K562 (cell line): Measurements from ENCODE around the gene CLCA2. TPM values are rescaled to one million over a fixed set of nuclear protein-coding genes. Genes with fewer than 3 reads are reported as not detected.

ENCODE experiments used
- ATAC-seq: fragments of 200-7000 bp; cut with Tn5 transposase; 3 replicates; pipeline ENCODE4 v1.9.1; 2020; ENCODE audit warnings: moderate library complexity
- BruUV-seq: library from RNA; stranded (reverse); fragments of 400-500 nt; replicated peaks from 2 replicates; lab custom pipeline; 2021; lab: Mats Ljungman, UMichigan
- CTCF ChIA-PET: fragments of 300-600 bp; formaldehyde crosslinking; extraction: SDS; loops from one replicate; lab custom pipeline; 2021; ENCODE audit warnings: low intra/inter-chr PET ratio; lab: Yijun Ruan, JAX
- POLR2A ChIA-PET: fragments of 300-600, 350-650 bp; sonication (Branson Sonifier 250); formaldehyde crosslinking; extraction: SDS; loops from one replicate; lab custom pipeline; 2021; ENCODE audit warnings: antibody characterized with exemption, inconsistent platforms; lab: Yijun Ruan, JAX
- DNase-seq, 4 experiments: peaks; one replicate each; pipeline versions ENCODE4 v3.0.0 to v3.0.0-alpha.2; 2011 to 2018; ENCODE audit warnings: low spot score in 3 of 4, mixed read lengths in 3 of 4; ENCODE audit errors: extremely low read depth in 1 of 4
- FAIRE-seq: peaks from 2 replicates; lab custom pipeline; 2011; peaks lifted over from hg19 to GRCh38; lab: Jason Lieb, UNC
- H2AFZ ChIP-seq: 2 replicates; pipeline ENCODE4 v1.6.0; 2011; ENCODE audit warnings: low read depth, low read length, control low read depth, inconsistent platforms
- H3K27ac ChIP-seq: fragments of 200-600 bp; 3 replicates; pipeline ENCODE4 v1.8.0; 2011; ENCODE audit warnings: low read depth, mild to moderate bottlenecking, control low read depth, inconsistent platforms, low read length, moderate library complexity, mixed read lengths; ENCODE audit errors: extremely low read depth
- H3K27me3 ChIP-seq, 2 experiments: fragments of 300-600 bp in 1 of 2; 2 replicates in 1 of 2; 3 replicates in 1 of 2; pipeline versions ENCODE4 v1.6.0 to v1.8.0; 2011; ENCODE audit warnings: inconsistent platforms in 2 of 2, low read length in 2 of 2, mild to moderate bottlenecking in 1 of 2, mixed read lengths in 1 of 2, moderate library complexity in 1 of 2; ENCODE audit not compliant: control insufficient read depth in 2 of 2, insufficient read depth in 2 of 2
- H3K36me3 ChIP-seq: fragments of 300-600 bp; 3 replicates; pipeline ENCODE4 v1.8.0; 2011; ENCODE audit warnings: mild to moderate bottlenecking, low read length, inconsistent platforms; ENCODE audit not compliant: control insufficient read depth, insufficient read depth
- H3K4me1 ChIP-seq, 2 experiments: fragments of 200-600 bp in 1 of 2; replicated peaks in 1 of 2; 2 replicates in 1 of 2; 3 replicates in 1 of 2; pipeline versions ENCODE4 v1.5.1 to v1.8.0; 2011; ENCODE audit warnings: inconsistent platforms in 2 of 2, low read length in 2 of 2, mild to moderate bottlenecking in 1 of 2, mixed read lengths in 1 of 2, moderate library complexity in 1 of 2; ENCODE audit not compliant: control insufficient read depth in 2 of 2, insufficient read depth in 2 of 2
- H3K4me2 ChIP-seq: 2 replicates; pipeline ENCODE4 v1.6.1; 2011; ENCODE audit warnings: low read length, control low read depth, inconsistent platforms, mixed read lengths; ENCODE audit not compliant: insufficient read depth
- H3K4me3 ChIP-seq: fragments of 200-600 bp; sonication (generic), shearing (Covaris generic); 2 replicates; pipeline ENCODE4 v1.5.1; 2016; ENCODE audit warnings: control low read depth, inconsistent platforms
- H3K79me2 ChIP-seq: fragments of 200-600 bp; 3 replicates; pipeline ENCODE4 v1.8.0; 2011; ENCODE audit warnings: low read length, inconsistent platforms; ENCODE audit not compliant: control insufficient read depth, insufficient read depth
- H3K9ac ChIP-seq, 2 experiments: 2 replicates each; pipeline versions ENCODE4 v1.6.0 to v1.6.1; 2011; ENCODE audit warnings: low read depth in 2 of 2, low read length in 2 of 2, control low read depth in 1 of 2, inconsistent platforms in 1 of 2, mild to moderate bottlenecking in 1 of 2, mixed read lengths in 1 of 2; ENCODE audit not compliant: insufficient read depth in 1 of 2
- H3K9me1 ChIP-seq: one replicate; pipeline ENCODE4 v1.6.0; 2011; ENCODE audit warnings: inconsistent platforms, mild to moderate bottlenecking, low read length, moderate library complexity; ENCODE audit not compliant: control insufficient read depth, insufficient read depth
- H3K9me3 ChIP-seq: replicated peaks from 2 replicates; pipeline ENCODE4 v1.5.1; 2011; ENCODE audit warnings: low read depth, low read length, inconsistent platforms; ENCODE audit not compliant: control insufficient read depth, insufficient read depth
- H4K20me1 ChIP-seq: replicated peaks from 2 replicates; pipeline ENCODE4 v1.6.1; 2011; ENCODE audit warnings: low read length, inconsistent platforms, mixed read lengths; ENCODE audit not compliant: control insufficient read depth, insufficient read depth
- FOSL1 ChIP-seq: fragments of 200-800 bp; sonication (Bioruptor generic); conservative IDR thresholded peaks from 2 replicates; pipeline ENCODE4 v1.6.1; 2016; ENCODE audit warnings: missing genetic modification characterization, missing compliant biosample characterization
- HNRNPH1 ChIP-seq: fragments of 200-400 bp; formaldehyde crosslinking; optimal IDR thresholded peaks from 2 replicates; pipeline ENCODE3; 2017; ENCODE audit warnings: low read depth, mild to moderate bottlenecking, low read length, moderate library complexity
- JUND ChIP-seq, 2 experiments: IDR thresholded peaks; 2 replicates in 1 of 2; 3 replicates in 1 of 2; pipeline ENCODE4 v1.6.1; 2011; ENCODE audit warnings: borderline replicate concordance in 2 of 2, low read depth in 2 of 2, low read length in 2 of 2, improper control_type of control experiment in 1 of 2, missing biosample characterization in 1 of 2, missing genetic modification characterization in 1 of 2, missing genetic modification reagents in 1 of 2
- NCOA1 ChIP-seq: fragments of 450-650 bp; IDR thresholded peaks from 2 replicates; pipeline ENCODE4 v1.6.1; 2016; ENCODE audit warnings: low read depth
- NCOA4 ChIP-seq: fragments of 450-650 bp; IDR thresholded peaks from 2 replicates; pipeline ENCODE4 v1.6.1; 2018; ENCODE audit warnings: mild to moderate bottlenecking; ENCODE audit not compliant: partially characterized antibody
- RBM34 ChIP-seq: fragments of 200-400 bp; formaldehyde crosslinking; IDR thresholded peaks from 2 replicates; pipeline ENCODE4 v1.6.1; 2018; ENCODE audit warnings: low read length, borderline replicate concordance; ENCODE audit not compliant: insufficient read depth
- ZFP1 ChIP-seq: fragments of 450-650 bp; formaldehyde crosslinking; IDR thresholded peaks from 2 replicates; pipeline ENCODE4 v1.4.0; 2020; ENCODE audit warnings: mild to moderate bottlenecking, mixed read lengths
- ZFP36 ChIP-seq: fragments of 150-350 bp; IDR thresholded peaks from 2 replicates; pipeline ENCODE4 v1.6.1; 2018; ENCODE audit warnings: low read length, low read depth; ENCODE audit not compliant: partially characterized antibody
- ZFPM2 ChIP-seq: fragments of 250-450 bp; sonication (Bioruptor Pico); IDR thresholded peaks from 2 replicates; pipeline ENCODE4 v1.5.1; 2022; ENCODE audit warnings: mild to moderate bottlenecking
- ZNF436 ChIP-seq: fragments of 250-450, 450-650 bp; sonication (Bioruptor Pico); formaldehyde crosslinking; IDR thresholded peaks from 2 replicates; pipeline ENCODE4 v1.7.0; 2020; ENCODE audit warnings: mild to moderate bottlenecking
- WGBS: fragments of 100-300 bp; shearing (Covaris generic); methylation state at CpG from one replicate; pipeline ENCODE4 v1.1.6; 2016; ENCODE audit warnings: low coverage, mixed read lengths; ENCODE audit not compliant: insufficient coverage; ENCODE audit errors: missing lambda C conversion rate; 5-methylcytosine and 5-hydroxymethylcytosine counted together
- in situ Hi-C: fragments of 300-500 bp; cut with MboI; formaldehyde crosslinking; loops from 4 replicates; pipeline ENCODE4 v1.15.0; 2018; ENCODE audit warnings: inconsistent platforms, mixed read lengths
- intact Hi-C: fragments of 100-400 bp; cut with micrococcal nuclease; formaldehyde crosslinking; loops from 2 replicates; pipeline ENCODE4 v1.14.2; 2022
- polyA plus RNA-seq, 8 experiments: library from polyadenylated mRNA; depleted of rRNA in 4 of 8; stranded (reverse) in 5 of 8; unstranded in 3 of 8; fragments of >200 nt; fragmentation: Nextera tagmentation in 2 of 8; fragmentation: Illumina TruSeq in 1 of 8; extraction: Ambion mirVana in 2 of 8; extraction: Trizol in 1 of 8; gene quantifications; 2 replicates each; pipeline versions ENCODE4 v1.2.1 to v1.2.3, GENCODE V29; 2011 to 2014; ENCODE audit warnings: inconsistent platforms in 1 of 8, missing spikeins in 1 of 8
- total RNA-seq, 7 experiments: library from RNA; depleted of rRNA in 6 of 7; stranded (reverse); fragments of >200 nt in 6 of 7; fragmentation: Illumina TruSeq in 2 of 7; extraction: Trizol in 2 of 7; gene quantifications; 2 replicates each; pipeline versions ENCODE4 v1.2.1 to v1.2.3, GENCODE V29; 2011 to 2021; ENCODE audit warnings: low replicate concordance in 1 of 7
- TF ChIP-seq, protein P1 (sequence below): fragments of 250-450 bp; sonication (Bioruptor Pico); IDR thresholded peaks from 2 replicates; pipeline ENCODE4 v1.8.0; 2021; ENCODE audit warnings: moderate library complexity, mild to moderate bottlenecking, inconsistent platforms
- TF ChIP-seq, protein P2 (sequence below): fragments of 450-650 bp; formaldehyde crosslinking; IDR thresholded peaks from 2 replicates; pipeline ENCODE4 v1.4.0; 2022; ENCODE audit warnings: missing genetic modification characterization
- TF ChIP-seq, protein P3 (sequence below), 3 experiments: fragments of 200-800 bp in 1 of 3; sonication (Bioruptor generic) in 1 of 3; sonication (generic) in 1 of 3; formaldehyde crosslinking in 1 of 3; IDR thresholded peaks; 2 replicates each; pipeline versions ENCODE4 v1.6.1 to v1.8.0; 2016 to 2022; ENCODE audit warnings: mild to moderate bottlenecking in 2 of 3, missing compliant biosample characterization in 2 of 3, missing genetic modification characterization in 2 of 3, missing genetic modification reagents in 1 of 3
- TF ChIP-seq, protein P4 (sequence below): fragments of 450-650 bp; IDR thresholded peaks from 2 replicates; pipeline ENCODE4 v1.6.1; 2017; ENCODE audit warnings: mild to moderate bottlenecking, moderate library complexity

CLCA2 gene
- total and polyA plus RNA-seq, 9 of the 15 experiments (the other 6 are each of a cell fraction or from before 2014, with no cell fraction given) = 0.03 TPM; not detected in 8

- Histone ChIP-seq H3K79me2 (no peaks in the 10 kb centered on the region), H3K36me3 (no peaks in the 10 kb centered on the region), H3K9ac (no peak overlapping the region), H3K9me1 (no peaks in the 10 kb centered on the region), H3K9me3 (no peaks in the 10 kb centered on the region; the same call in 1 of the 2 replicates), H4K20me1 (no peaks in the 10 kb centered on the region), H3K4me2 (no peak overlapping the region), H3K4me1 (no peaks in the 10 kb centered on the region; a peak in 1 of 5 replicates), H3K27ac (no peak overlapping the region), H3K27me3 (peaks cover 13 to 26% of the 10 kb centered on the region in 2 experiments; a peak in 3 of 5 replicates), H2AFZ (no peak overlapping the region), H3K4me3 (no peak overlapping the region)
- intact Hi-C loops (loop anchor here (1.0 to 5.0 kb wide), 2 partner anchors 84 to 249 kb away; no protein-coding TSS in a partner anchor), in situ Hi-C loops (loop anchor here (10.0 kb wide), 1 partner anchor 108 kb away; the partner anchor contains the start of gene ODF2L)
- 5% methylated on average over 16 of the region's 18 CpGs for WGBS
- no TSS peak for BruUV-seq
- ChIA-PET CTCF (interaction anchor here (1.7 to 4.1 kb wide), 2 partner anchors 84 to 122 kb away, joined by 9 to 29 read pairs; no protein-coding TSS in a partner anchor), POLR2A (interaction anchor here (0.6 kb wide), 1 partner anchor 216 kb away, joined by 3 read pairs; no protein-coding TSS in a partner anchor)
- ATAC-seq (peak; percentile 46), DNase-seq (peak in 1 of 4 experiments; percentile 23), FAIRE-seq (no peak)
- TF ChIP-seq NCOA1 = no peak
- no peak for TF ChIP-seq ZFP36
- TF ChIP-seq JUND (IDR thresholded peaks at IDR 0.05; ENCODE audit: borderline replicate concordance, low read depth, low read length) = peak; percentile 43; the same call in 1 of the 2 replicates
- peak; percentile 57; the same call in 1 of the 3 replicates for TF ChIP-seq JUND (tag; IDR thresholded peaks at IDR 0.05; ENCODE audit: borderline replicate concordance, low read depth, low read length)
- TF ChIP-seq RBM34 = no peak
- TF ChIP-seq, protein P1, sequence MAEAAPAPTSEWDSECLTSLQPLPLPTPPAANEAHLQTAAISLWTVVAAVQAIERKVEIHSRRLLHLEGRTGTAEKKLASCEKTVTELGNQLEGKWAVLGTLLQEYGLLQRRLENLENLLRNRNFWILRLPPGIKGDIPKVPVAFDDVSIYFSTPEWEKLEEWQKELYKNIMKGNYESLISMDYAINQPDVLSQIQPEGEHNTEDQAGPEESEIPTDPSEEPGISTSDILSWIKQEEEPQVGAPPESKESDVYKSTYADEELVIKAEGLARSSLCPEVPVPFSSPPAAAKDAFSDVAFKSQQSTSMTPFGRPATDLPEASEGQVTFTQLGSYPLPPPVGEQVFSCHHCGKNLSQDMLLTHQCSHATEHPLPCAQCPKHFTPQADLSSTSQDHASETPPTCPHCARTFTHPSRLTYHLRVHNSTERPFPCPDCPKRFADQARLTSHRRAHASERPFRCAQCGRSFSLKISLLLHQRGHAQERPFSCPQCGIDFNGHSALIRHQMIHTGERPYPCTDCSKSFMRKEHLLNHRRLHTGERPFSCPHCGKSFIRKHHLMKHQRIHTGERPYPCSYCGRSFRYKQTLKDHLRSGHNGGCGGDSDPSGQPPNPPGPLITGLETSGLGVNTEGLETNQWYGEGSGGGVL = no peak
- no peak for TF ChIP-seq HNRNPH1
- TF ChIP-seq ZNF436 (CRISPR knock-in tag) = no peak
- no peak for TF ChIP-seq ZFP1 (CRISPR knock-in tag)
- TF ChIP-seq, protein P2, sequence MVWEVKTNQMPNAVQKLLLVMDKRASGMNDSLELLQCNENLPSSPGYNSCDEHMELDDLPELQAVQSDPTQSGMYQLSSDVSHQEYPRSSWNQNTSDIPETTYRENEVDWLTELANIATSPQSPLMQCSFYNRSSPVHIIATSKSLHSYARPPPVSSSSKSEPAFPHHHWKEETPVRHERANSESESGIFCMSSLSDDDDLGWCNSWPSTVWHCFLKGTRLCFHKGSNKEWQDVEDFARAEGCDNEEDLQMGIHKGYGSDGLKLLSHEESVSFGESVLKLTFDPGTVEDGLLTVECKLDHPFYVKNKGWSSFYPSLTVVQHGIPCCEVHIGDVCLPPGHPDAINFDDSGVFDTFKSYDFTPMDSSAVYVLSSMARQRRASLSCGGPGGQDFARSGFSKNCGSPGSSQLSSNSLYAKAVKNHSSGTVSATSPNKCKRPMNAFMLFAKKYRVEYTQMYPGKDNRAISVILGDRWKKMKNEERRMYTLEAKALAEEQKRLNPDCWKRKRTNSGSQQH (CRISPR knock-in tag) = no peak
- TF ChIP-seq, protein P3, sequence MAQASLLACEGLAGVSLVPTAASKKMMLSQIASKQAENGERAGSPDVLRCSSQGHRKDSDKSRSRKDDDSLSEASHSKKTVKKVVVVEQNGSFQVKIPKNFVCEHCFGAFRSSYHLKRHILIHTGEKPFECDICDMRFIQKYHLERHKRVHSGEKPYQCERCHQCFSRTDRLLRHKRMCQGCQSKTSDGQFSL (CRISPR knock-in tag; IDR thresholded peaks at IDR 0.05) = no peak
- TF ChIP-seq, protein P3 (tag; IDR thresholded peaks at IDR 0.05) = no peak
- peak; percentile 59 for TF ChIP-seq FOSL1
- TF ChIP-seq, protein P4, sequence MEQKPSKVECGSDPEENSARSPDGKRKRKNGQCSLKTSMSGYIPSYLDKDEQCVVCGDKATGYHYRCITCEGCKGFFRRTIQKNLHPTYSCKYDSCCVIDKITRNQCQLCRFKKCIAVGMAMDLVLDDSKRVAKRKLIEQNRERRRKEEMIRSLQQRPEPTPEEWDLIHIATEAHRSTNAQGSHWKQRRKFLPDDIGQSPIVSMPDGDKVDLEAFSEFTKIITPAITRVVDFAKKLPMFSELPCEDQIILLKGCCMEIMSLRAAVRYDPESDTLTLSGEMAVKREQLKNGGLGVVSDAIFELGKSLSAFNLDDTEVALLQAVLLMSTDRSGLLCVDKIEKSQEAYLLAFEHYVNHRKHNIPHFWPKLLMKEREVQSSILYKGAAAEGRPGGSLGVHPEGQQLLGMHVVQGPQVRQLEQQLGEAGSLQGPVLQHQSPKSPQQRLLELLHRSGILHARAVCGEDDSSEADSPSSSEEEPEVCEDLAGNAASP = no peak
- no peak for TF ChIP-seq NCOA4
- TF ChIP-seq ZFPM2 (CRISPR knock-in tag) = no peak
Measured at GRCh38 chr1:86502721-86503405, 78.9 kb downstream of the CLCA2 start.
